ENCODE results near the gene TAF11L13.

DNA sequence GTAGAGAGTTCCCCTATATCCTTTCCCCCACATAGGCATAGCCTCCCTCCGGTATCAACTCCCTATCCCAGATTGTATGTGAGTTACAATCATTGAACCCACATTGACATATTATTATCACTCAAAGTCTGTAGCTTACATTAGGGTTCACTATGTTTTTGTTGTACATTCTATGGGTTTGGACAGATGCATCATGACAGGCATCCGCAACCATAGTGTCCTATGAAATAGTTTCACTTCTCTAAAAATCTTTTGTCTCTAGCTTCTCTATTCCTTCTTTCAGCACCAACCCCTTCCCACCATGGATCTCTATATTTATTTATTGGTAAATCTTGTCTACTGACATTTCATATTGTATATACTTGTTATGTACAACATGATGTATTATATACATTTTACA lies 33.9 kb downstream of the TAF11L13 start:
- TF ChIP-seq, protein P1, sequence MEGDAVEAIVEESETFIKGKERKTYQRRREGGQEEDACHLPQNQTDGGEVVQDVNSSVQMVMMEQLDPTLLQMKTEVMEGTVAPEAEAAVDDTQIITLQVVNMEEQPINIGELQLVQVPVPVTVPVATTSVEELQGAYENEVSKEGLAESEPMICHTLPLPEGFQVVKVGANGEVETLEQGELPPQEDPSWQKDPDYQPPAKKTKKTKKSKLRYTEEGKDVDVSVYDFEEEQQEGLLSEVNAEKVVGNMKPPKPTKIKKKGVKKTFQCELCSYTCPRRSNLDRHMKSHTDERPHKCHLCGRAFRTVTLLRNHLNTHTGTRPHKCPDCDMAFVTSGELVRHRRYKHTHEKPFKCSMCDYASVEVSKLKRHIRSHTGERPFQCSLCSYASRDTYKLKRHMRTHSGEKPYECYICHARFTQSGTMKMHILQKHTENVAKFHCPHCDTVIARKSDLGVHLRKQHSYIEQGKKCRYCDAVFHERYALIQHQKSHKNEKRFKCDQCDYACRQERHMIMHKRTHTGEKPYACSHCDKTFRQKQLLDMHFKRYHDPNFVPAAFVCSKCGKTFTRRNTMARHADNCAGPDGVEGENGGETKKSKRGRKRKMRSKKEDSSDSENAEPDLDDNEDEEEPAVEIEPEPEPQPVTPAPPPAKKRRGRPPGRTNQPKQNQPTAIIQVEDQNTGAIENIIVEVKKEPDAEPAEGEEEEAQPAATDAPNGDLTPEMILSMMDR (IDR thresholded peaks at IDR 0.05): no peak
- TF ChIP-seq EP300 (IDR thresholded peaks at IDR 0.05): no peak
